WTC11 (cell line): ENCODE data around the gene EIF2B5. TPM values are rescaled to one million over a fixed set of nuclear protein-coding genes. Genes with fewer than 3 reads are reported as not detected.
A peak's percentile ranks its signal among the peaks of the same experiment; 100 is the strongest.

ENCODE experiments used
- ATAC-seq: fragments of 200-7000 bp; cut with Tn5 transposase; 2 replicates; pipeline ENCODE4 v1.10.0; 2021; ENCODE audit warnings: mild to moderate bottlenecking, moderate library complexity
- Bru-seq: library from RNA; stranded (reverse); fragments of 400-500 nt; gene quantifications from one replicate; lab custom pipeline; 2021; lab: Mats Ljungman, UMichigan
- CTCF ChIA-PET: fragments of 300-600 bp; sonication (Branson Sonifier 250); formaldehyde crosslinking; loops from one replicate; lab custom pipeline; 2021; ENCODE audit warnings: antibody characterized with exemption; lab: Charles Lee
- POLR2A ChIA-PET: fragments of 350-600 bp; sonication (Branson Sonifier 250); formaldehyde crosslinking; loops from one replicate; lab custom pipeline; 2021; ENCODE audit warnings: antibody characterized with exemption; lab: Charles Lee
- DNase-seq: peaks from one replicate; pipeline ENCODE4 v3.0.0; 2021; ENCODE audit warnings: low spot score
- H3K27ac Mint-ChIP-seq: 2 replicates; pipeline ENCODE4 v1.8.0; 2021; ENCODE audit warnings: mixed read lengths
- H3K27me3 Mint-ChIP-seq: 2 replicates; pipeline ENCODE4 v1.8.0; 2021; ENCODE audit warnings: low read depth, mild to moderate bottlenecking, moderate library complexity, mixed read lengths
- H3K36me3 Mint-ChIP-seq: 2 replicates; pipeline ENCODE4 v1.8.0; 2021; ENCODE audit warnings: mixed read lengths
- H3K4me1 Mint-ChIP-seq: 2 replicates; pipeline ENCODE4 v1.8.0; 2022; ENCODE audit warnings: mixed read lengths
- H3K4me3 Mint-ChIP-seq: 2 replicates; pipeline ENCODE4 v1.8.0; 2021; ENCODE audit warnings: mild to moderate bottlenecking, moderate library complexity, mixed read lengths
- H3K9me3 Mint-ChIP-seq: 2 replicates; pipeline ENCODE4 v1.8.0; 2021; ENCODE audit warnings: mixed read lengths
- ATF6 ChIP-seq: sonication (generic); formaldehyde crosslinking; IDR thresholded peaks from 2 replicates; pipeline ENCODE4 v1.8.1; 2023; ENCODE audit warnings: mild to moderate bottlenecking, missing genetic modification reagents
- CREM ChIP-seq: sonication (generic); formaldehyde crosslinking; IDR thresholded peaks from 2 replicates; pipeline ENCODE4 v1.8.1; 2022; ENCODE audit warnings: mild to moderate bottlenecking, missing genetic modification reagents, moderate library complexity
- E2F1 ChIP-seq: sonication (generic); formaldehyde crosslinking; IDR thresholded peaks from 2 replicates; pipeline ENCODE4 v1.8.0; 2022; ENCODE audit warnings: mild to moderate bottlenecking, missing genetic modification reagents
- FOXK1 ChIP-seq: sonication (generic); formaldehyde crosslinking; IDR thresholded peaks from 2 replicates; pipeline ENCODE4 v1.8.0; 2022; ENCODE audit warnings: mild to moderate bottlenecking, moderate library complexity, missing genetic modification reagents
- FOXP1 ChIP-seq: sonication (generic); formaldehyde crosslinking; IDR thresholded peaks from 2 replicates; pipeline ENCODE4 v1.8.0; 2022; ENCODE audit warnings: missing genetic modification reagents, mild to moderate bottlenecking, moderate library complexity, borderline replicate concordance
- FOXP4 ChIP-seq: sonication (generic); formaldehyde crosslinking; IDR thresholded peaks from 2 replicates; pipeline ENCODE4 v1.8.0; 2022; ENCODE audit warnings: mild to moderate bottlenecking, missing genetic modification reagents
- HMGXB4 ChIP-seq: sonication (generic); formaldehyde crosslinking; IDR thresholded peaks from 2 replicates; pipeline ENCODE4 v1.8.1; 2023; ENCODE audit warnings: mild to moderate bottlenecking, moderate library complexity, missing genetic modification reagents
- IRF2 ChIP-seq: sonication (generic); formaldehyde crosslinking; IDR thresholded peaks from 2 replicates; pipeline ENCODE4 v1.8.0; 2022; ENCODE audit warnings: low read depth, missing genetic modification reagents, borderline replicate concordance
- MLX ChIP-seq: sonication (generic); formaldehyde crosslinking; IDR thresholded peaks from 2 replicates; pipeline ENCODE4 v1.8.1; 2023; ENCODE audit warnings: mild to moderate bottlenecking, missing genetic modification reagents, moderate library complexity
- NFE2L1 ChIP-seq: sonication (generic); formaldehyde crosslinking; IDR thresholded peaks from 2 replicates; pipeline ENCODE4 v1.8.1; 2023; ENCODE audit warnings: missing genetic modification reagents
- PREB ChIP-seq: sonication (generic); formaldehyde crosslinking; IDR thresholded peaks from 2 replicates; pipeline ENCODE4 v1.8.1; 2022; ENCODE audit warnings: mild to moderate bottlenecking, missing genetic modification reagents, moderate library complexity, borderline replicate concordance
- SMAD3 ChIP-seq: sonication (generic); formaldehyde crosslinking; IDR thresholded peaks from 2 replicates; pipeline ENCODE4 v1.8.0; 2022; ENCODE audit warnings: missing genetic modification reagents, mild to moderate bottlenecking, borderline replicate concordance
- SP1 ChIP-seq: sonication (generic); formaldehyde crosslinking; conservative IDR thresholded peaks from 2 replicates; pipeline ENCODE4 v1.8.1; 2022; ENCODE audit warnings: missing genetic modification reagents
- TEAD1 ChIP-seq: sonication (generic); formaldehyde crosslinking; IDR thresholded peaks from 2 replicates; pipeline ENCODE4 v1.8.0; 2022; ENCODE audit warnings: mild to moderate bottlenecking, missing genetic modification reagents
- USF2 ChIP-seq: sonication (generic); formaldehyde crosslinking; IDR thresholded peaks from 2 replicates; pipeline ENCODE4 v1.8.1; 2023; ENCODE audit warnings: mild to moderate bottlenecking, missing genetic modification reagents, moderate library complexity
- ZBTB21 ChIP-seq: sonication (generic); formaldehyde crosslinking; IDR thresholded peaks from 2 replicates; pipeline ENCODE4 v1.8.1; 2023; ENCODE audit warnings: mild to moderate bottlenecking, missing genetic modification reagents, borderline replicate concordance
- ZNF138 ChIP-seq: sonication (generic); formaldehyde crosslinking; conservative IDR thresholded peaks from 2 replicates; pipeline ENCODE4 v1.8.1; 2022; ENCODE audit warnings: mild to moderate bottlenecking, moderate library complexity, missing genetic modification reagents
- ZNF232 ChIP-seq: sonication (generic); formaldehyde crosslinking; IDR thresholded peaks from 2 replicates; pipeline ENCODE4 v1.8.0; 2022; ENCODE audit warnings: mild to moderate bottlenecking, missing genetic modification reagents
- ZNF512 ChIP-seq: sonication (generic); formaldehyde crosslinking; IDR thresholded peaks from 2 replicates; pipeline ENCODE4 v1.8.1; 2022; ENCODE audit warnings: missing genetic modification reagents, borderline replicate concordance
- long read RNA-seq, 3 experiments: library from RNA in 1 of 3; library from capped mRNA in 1 of 3; library from polyadenylated mRNA in 1 of 3; unstranded in 2 of 3; stranded (forward) in 1 of 3; transcript quantifications; one replicate each; pipeline ENCODE4 v2.0.0, GENCODE V29; 2021
- total RNA-seq: library from RNA; stranded (reverse); gene quantifications from 3 replicates; pipeline ENCODE4 v1.2.3, GENCODE V29; 2021

The EIF2B5 gene
- total RNA-seq: 36.6 to 42.3 TPM (median 38.0 TPM) in 3 replicates
- percentile 81 among the genes with signal in this experiment for Bru-seq, nascent RNA
- long read RNA-seq, experiment 1, transcript EIF2B5-201 (16 exons, 2,656 nt): major isoform, 172 of 231 reads
- long read RNA-seq, experiment 1, partial matches to known transcripts: 14 of 231 reads
- long read RNA-seq, experiment 1, other reads (novel, unspliced or antisense): 44 of 231 reads
- long read RNA-seq, experiment 2, transcript EIF2B5-201 (16 exons, 2,656 nt): major isoform, 27 of 63 reads
- long read RNA-seq, experiment 2, partial matches to known transcripts: 17 of 63 reads
- long read RNA-seq, experiment 2, other reads (novel, unspliced or antisense): 14 of 63 reads
- long read RNA-seq, experiment 3, transcript EIF2B5-201 (16 exons, 2,656 nt): major isoform, 48 of 64 reads
- long read RNA-seq, experiment 3, partial matches to known transcripts: 7 of 64 reads
- long read RNA-seq, experiment 3, other reads (novel, unspliced or antisense): 8 of 64 reads

GRCh38 chr3:184135149-184135910, at the start of gene EIF2B5:
TSS of gene EIF2B5 (plus strand) at chr3:184135358. CDS start at chr3:184135386, 28 bp downstream.
- peak; percentile 81 for ATAC-seq
- ChIA-PET CTCF (interaction anchor here (0.6 to 2.8 kb wide), 12 partner anchors 9 to 251 kb away, joined by 3 to 12 read pairs (median 4); partner anchors contain the start of genes ABCC5, EEF1AKMT4 and PARL), POLR2A (interaction anchor here (1.0 kb wide), 2 partner anchors 16 to 50 kb away, joined by 3 to 4 read pairs; partner anchors contain the start of gene ABCF3)
- Mint-ChIP-seq H3K4me1 (peaks cover 20% of the 10 kb centered on the region), H3K27ac (peak within 1 kb of the TSS; percentile 89), H3K4me3 (peak within 1 kb of the TSS; percentile 94), H3K36me3 (peaks cover 7% of the 10 kb centered on the region), H3K9me3 (no peaks in the 10 kb centered on the region), H3K27me3 (no peaks in the 10 kb centered on the region)
- DNase-seq: peak; percentile 89
- TF ChIP-seq TEAD1 (CRISPR knock-in tag): peak; percentile 50
- no peak for TF ChIP-seq E2F1 (CRISPR knock-in tag)
- peak; percentile 57 for TF ChIP-seq SP1 (CRISPR knock-in tag)
- TF ChIP-seq ZNF232 (CRISPR knock-in tag): peak; percentile 86
- peak; percentile 80; the same call in 1 of the 2 replicates for TF ChIP-seq FOXP1
- TF ChIP-seq ATF6 (CRISPR knock-in tag): no peak
- peak; percentile 47; the same call in 1 of the 2 replicates for TF ChIP-seq FOXK1 (CRISPR knock-in tag)
- TF ChIP-seq ZNF138 (CRISPR knock-in tag): 0 out of 2 replicates have a peak, but pooled peaks have one; percentile 67
- TF ChIP-seq NFE2L1 (CRISPR knock-in tag): peak; percentile 15; the same call in 1 of the 2 replicates
- no peak for TF ChIP-seq PREB
- TF ChIP-seq CREM (CRISPR knock-in tag): 0 out of 2 replicates have a peak, but pooled peaks have one; percentile 21
- TF ChIP-seq USF2: peak; percentile 31; the same call in 1 of the 2 replicates
- no peak for TF ChIP-seq ZNF512 (CRISPR knock-in tag)
- peak; percentile 69; the same call in 1 of the 2 replicates for TF ChIP-seq ZBTB21 (CRISPR knock-in tag)
- TF ChIP-seq SMAD3: peak; percentile 60; the same call in 1 of the 2 replicates
- no peak for TF ChIP-seq IRF2 (CRISPR knock-in tag)
- peak; percentile 64; the same call in 1 of the 2 replicates for TF ChIP-seq FOXP4
- peak; percentile 75; the same call in 1 of the 2 replicates for TF ChIP-seq HMGXB4
- no peak for TF ChIP-seq MLX (CRISPR knock-in tag)
